Transverse colon (tissue), 4 donors: Measurements from ENCODE around the gene SAP30. TPM values are rescaled to one million over a fixed set of nuclear protein-coding genes. Genes with fewer than 3 reads are reported as not detected.

ENCODE experiments used
- DNase-seq: peaks from one replicate; pipeline ENCODE4 v3.0.0-alpha.2; 2019
- H3K27ac ChIP-seq, 4 donors: fragments of 200-600 bp; sonication (generic); 2 replicates each; pipeline ENCODE4 v1.5.1; 2016 to 2018; ENCODE audit warnings: inconsistent platforms in 4 of 4
- H3K27me3 ChIP-seq: fragments of 200-600 bp; sonication (generic); 2 replicates; pipeline ENCODE4 v1.5.1; 2017; ENCODE audit warnings: inconsistent platforms
- H3K36me3 ChIP-seq, 4 donors: fragments of 200-600 bp; sonication (generic); 2 replicates each; pipeline ENCODE4 v1.5.1; 2017 to 2019; ENCODE audit warnings: inconsistent platforms in 4 of 4
- H3K4me1 ChIP-seq, 4 donors: fragments of 200-600 bp; sonication (generic); 2 replicates each; pipeline ENCODE4 v1.5.1; 2017 to 2020; ENCODE audit warnings: inconsistent platforms in 4 of 4
- H3K4me3 ChIP-seq, 4 donors: fragments of 200-600 bp; sonication (generic); 1 replicate in 1 of 4; 2 replicates in 3 of 4; pipeline versions ENCODE4 v1.5.1 to v1.6.1; 2017 to 2019; ENCODE audit warnings: inconsistent platforms in 4 of 4
- H3K9me3 ChIP-seq, 2 donors: fragments of 200-600 bp; sonication (generic); 2 replicates each; pipeline ENCODE4 v1.5.1; 2017 to 2019; ENCODE audit warnings: inconsistent platforms in 2 of 2
- CTCF ChIP-seq, 5 experiments: fragments of 200-600 bp in 3 of 5; fragments of 450-650 bp in 2 of 5; sonication (generic) in 3 of 5; IDR thresholded peaks; 1 replicate in 2 of 5; 2 replicates in 3 of 5; pipeline ENCODE4 v1.5.1; 2016 to 2017; ENCODE audit warnings: antibody characterized with exemption in 5 of 5, inconsistent platforms in 3 of 5, mild to moderate bottlenecking in 2 of 5, moderate library complexity in 1 of 5
- EP300 ChIP-seq: sonication (generic); formaldehyde crosslinking; IDR thresholded peaks from one replicate; pipeline ENCODE4 v1.6.1; 2017; ENCODE audit warnings: antibody characterized with exemption, low read depth
- POLR2A ChIP-seq: fragments of 450-650 bp; IDR thresholded peaks from one replicate; pipeline ENCODE4 v1.6.1; 2016; ENCODE audit warnings: antibody characterized with exemption, mild to moderate bottlenecking, moderate library complexity
- POLR2AphosphoS5 ChIP-seq, 3 donors: sonication (generic); formaldehyde crosslinking; IDR thresholded peaks; one replicate each; pipeline ENCODE4 v1.6.1; 2016; ENCODE audit warnings: antibody characterized with exemption in 3 of 3
- WGBS, 2 donors: methylation state at CpG; one replicate each; pipeline ENCODE4 v1.1.5; 2018; ENCODE audit warnings: low coverage in 1 of 2; 5-methylcytosine and 5-hydroxymethylcytosine counted together
- in situ Hi-C, 4 donors: fragments of 200-750 bp; cut with MboI; loops; one replicate each; pipeline versions ENCODE4 v1.15.0 to v1.15.1; 2017; ENCODE audit warnings: low sequenced_read_pairs in 3 of 4, low pct_ligation_motif_present in 1 of 4, low pct_unique_long_range_greater_than_20kb in 1 of 4
- intact Hi-C: fragments of 100-400 bp; cut with DNase I; formaldehyde crosslinking; loops from one replicate; pipeline ENCODE4 v1.15.1; 2023; ENCODE audit warnings: low total_unique reads
- total RNA-seq, 4 donors: library from RNA; depleted of rRNA; stranded (reverse); fragments of >200 nt; gene quantifications; one replicate each; pipeline ENCODE4 v1.1.0, GENCODE V29; 2016

The SAP30 gene
- total RNA-seq, 4 donors from 2014 or later, result 3.8 to 15.3 (median 14.7) TPM

GRCh38 chr4:173360587-173361221 is 10.1 kb upstream of the SAP30 start:
- WGBS, 2 donors, result 40 to 54% methylated on average over 4 to 5 of the region's 5 CpGs
- TF ChIP-seq EP300 (no peak), CTCF (IDR thresholded peaks at IDR 0.05) (peak in 3 of 5 experiments; percentile 9 to 16 (median 11))
- intact Hi-C loops, result no loop called here
- Histone ChIP-seq H3K27me3 (no peaks in the 10 kb centered on the region), H3K4me1 (peaks cover 0 to 6% (median 0%) of the 10 kb centered on the region in 4 donors), H3K9me3 (no peaks in the 10 kb centered on the region), H3K36me3 (no peaks in the 10 kb centered on the region), H3K27ac (no peak overlapping the region), H3K4me3 (no peak overlapping the region)
- no peak for DNase-seq
- in situ Hi-C loops, result no loop called here

GRCh38 chr4:173362666-173363065 is 8.1 kb upstream of the SAP30 start:
- Histone ChIP-seq H3K9me3 (no peaks in the 10 kb centered on the region), H3K27ac (no peak overlapping the region), H3K36me3 (no peaks in the 10 kb centered on the region), H3K4me3 (no peak overlapping the region), H3K27me3 (no peaks in the 10 kb centered on the region), H3K4me1 (peaks cover 0 to 6% (median 3%) of the 10 kb centered on the region in 4 donors)
- in situ Hi-C loops (no loop called here), intact Hi-C loops (no loop called here)
- no peak for DNase-seq
- TF ChIP-seq CTCF (IDR thresholded peaks at IDR 0.05) (no peak), EP300 (no peak), POLR2A (no peak), POLR2AphosphoS5 (IDR thresholded peaks at IDR 0.05) (no peak)
- 69 to 85% methylated on average over 2 to 3 of the region's 3 CpGs for WGBS, 2 donors

- TF ChIP-seq POLR2AphosphoS5 (IDR thresholded peaks at IDR 0.05) (no peak), EP300 (no peak), CTCF (IDR thresholded peaks at IDR 0.05) (no peak), POLR2A (no peak)
- intact Hi-C loops, result no loop called here
- Histone ChIP-seq H3K36me3 (no peaks in the 10 kb centered on the region), H3K27ac (no peak overlapping the region), H3K27me3 (no peaks in the 10 kb centered on the region), H3K4me1 (peaks cover 0 to 21% (median 3%) of the 10 kb centered on the region in 4 donors), H3K4me3 (no peak overlapping the region), H3K9me3 (no peaks in the 10 kb centered on the region)
- in situ Hi-C loops, result no loop called here
- peak; percentile 20 for DNase-seq
- 17 to 23% methylated on average over 1 to 2 of the region's 2 CpGs for WGBS, 2 donors
Observed at GRCh38 chr4:173365359-173365996, 5.3 kb upstream of the SAP30 start.

GRCh38 chr4:173367285-173367684 is 3.5 kb upstream of the SAP30 start:
- TF ChIP-seq CTCF (IDR thresholded peaks at IDR 0.05), result no peak
- no peak for TF ChIP-seq POLR2A
- TF ChIP-seq EP300, result no peak
- no peak for TF ChIP-seq POLR2AphosphoS5 (IDR thresholded peaks at IDR 0.05)
- no peak for DNase-seq

More at GRCh38 chr4:173367285-173367684, 3.5 kb upstream of the SAP30 start:
- no peak overlapping the region for H3K4me3 ChIP-seq
- H3K27me3 ChIP-seq, result no peaks in the 10 kb centered on the region
- no peaks in the 10 kb centered on the region for H3K36me3 ChIP-seq
- intact Hi-C loops, result no loop called here
- in situ Hi-C loops, result no loop called here
- peak overlapping the region in 3 of 4 donors; percentile 2 to 99 (median 98) for H3K27ac ChIP-seq
- no peaks in the 10 kb centered on the region for H3K9me3 ChIP-seq
- H3K4me1 ChIP-seq, result peaks cover 0 to 15% (median 3%) of the 10 kb centered on the region in 4 donors
